HEK293 (cell line): Measurements from ENCODE around the gene FAM83C.

ENCODE experiments used
- CTCF ChIA-PET: fragments of 350-600 bp; formaldehyde crosslinking; extraction: SDS; loops from one replicate; lab custom pipeline; 2021; ENCODE audit warnings: antibody characterized with exemption; lab: Yijun Ruan, JAX
- POLR2A ChIA-PET: fragments of 300-600 bp; formaldehyde crosslinking; extraction: SDS; loops from one replicate; lab custom pipeline; 2020; ENCODE audit warnings: antibody characterized with exemption, inconsistent platforms; lab: Yijun Ruan, JAX
- H3K27ac ChIP-seq: fragments of 200-500 bp; sonication (Bioruptor generic); 2 replicates; pipeline ENCODE4 v1.5.1; 2014; ENCODE audit warnings: low read depth, low read length, control low read depth, inconsistent platforms; ENCODE audit errors: extremely low read depth
- H3K36me3 ChIP-seq, 2 experiments: fragments of 200-500 bp in 1 of 2; sonication (Bioruptor generic) in 1 of 2; 1 replicate in 1 of 2; 2 replicates in 1 of 2; pipeline ENCODE4 v1.5.1; 2014 to 2017; ENCODE audit warnings: inconsistent platforms in 2 of 2, low read length in 2 of 2; ENCODE audit not compliant: control insufficient read depth in 2 of 2, insufficient read depth in 1 of 2
- H3K4me1 ChIP-seq: fragments of 200-500 bp; sonication (Bioruptor generic); 2 replicates; pipeline ENCODE4 v1.5.1; 2014; ENCODE audit warnings: mild to moderate bottlenecking, low read length, inconsistent platforms; ENCODE audit not compliant: control insufficient read depth, insufficient read depth
- H3K4me3 ChIP-seq: 2 replicates; pipeline ENCODE4 v1.5.1; 2011; ENCODE audit warnings: low read depth, mild to moderate bottlenecking, control low read depth, low read length, moderate library complexity
- H3K9me3 ChIP-seq: fragments of 200-500 bp; sonication (Bioruptor generic); 2 replicates; pipeline ENCODE4 v1.5.1; 2014; ENCODE audit warnings: low read depth, low read length, inconsistent platforms; ENCODE audit not compliant: control insufficient read depth, insufficient read depth
- BCL11B ChIP-seq: fragments of 450-650 bp; formaldehyde crosslinking; IDR thresholded peaks from 2 replicates; pipeline ENCODE4 v1.5.1; 2016; ENCODE audit warnings: low read depth, missing biosample characterization, missing genetic modification characterization
- EGR2 ChIP-seq: fragments of 450-650 bp; formaldehyde crosslinking; IDR thresholded peaks from 2 replicates; pipeline ENCODE4 v1.5.1; 2016; ENCODE audit warnings: low read depth, missing biosample characterization, missing genetic modification characterization
- GLI4 ChIP-seq: fragments of 450-650 bp; formaldehyde crosslinking; IDR thresholded peaks from 2 replicates; pipeline ENCODE4 v1.5.1; 2016; ENCODE audit warnings: missing biosample characterization, missing genetic modification characterization
- GLIS1 ChIP-seq: fragments of 450-650 bp; formaldehyde crosslinking; IDR thresholded peaks from 2 replicates; pipeline ENCODE4 v1.5.1; 2016; ENCODE audit warnings: missing biosample characterization, missing genetic modification characterization
- GLIS2 ChIP-seq: fragments of 450-650 bp; formaldehyde crosslinking; IDR thresholded peaks from 2 replicates; pipeline ENCODE4 v1.5.1; 2016; ENCODE audit warnings: missing biosample characterization, missing genetic modification characterization
- IKZF3 ChIP-seq: fragments of 450-650 bp; IDR thresholded peaks from 2 replicates; pipeline ENCODE4 v1.5.0; 2018; ENCODE audit warnings: missing biosample characterization, mild to moderate bottlenecking, missing genetic modification characterization, moderate library complexity
- MYNN ChIP-seq: fragments of 450-650 bp; formaldehyde crosslinking; IDR thresholded peaks from 2 replicates; pipeline ENCODE4 v1.5.1; 2016; ENCODE audit warnings: missing biosample characterization, missing genetic modification characterization, borderline replicate concordance
- ZBTB1 ChIP-seq: fragments of 450-650 bp; formaldehyde crosslinking; IDR thresholded peaks from 2 replicates; pipeline ENCODE4 v1.5.1; 2016; ENCODE audit warnings: missing biosample characterization, missing genetic modification characterization
- ZBTB7A ChIP-seq: fragments of 450-650 bp; formaldehyde crosslinking; IDR thresholded peaks from 2 replicates; pipeline ENCODE4 v1.5.1; 2016; ENCODE audit warnings: low read depth, missing biosample characterization, missing genetic modification characterization
- ZNF121 ChIP-seq: fragments of 450-650 bp; formaldehyde crosslinking; IDR thresholded peaks from 2 replicates; pipeline ENCODE4 v1.5.1; 2016; ENCODE audit warnings: missing biosample characterization, missing genetic modification characterization
- ZNF138 ChIP-seq: fragments of 450-650 bp; formaldehyde crosslinking; IDR thresholded peaks from 2 replicates; pipeline ENCODE4 v1.5.1; 2016; ENCODE audit warnings: missing biosample characterization, missing genetic modification characterization, borderline replicate concordance
- ZNF175 ChIP-seq: fragments of 450-650 bp; formaldehyde crosslinking; IDR thresholded peaks from 2 replicates; pipeline ENCODE4 v1.5.1; 2016; ENCODE audit warnings: missing biosample characterization, missing genetic modification characterization
- ZNF23 ChIP-seq: fragments of 450-650 bp; formaldehyde crosslinking; IDR thresholded peaks from 2 replicates; pipeline ENCODE4 v1.5.1; 2016; ENCODE audit warnings: missing biosample characterization, missing genetic modification characterization, borderline replicate concordance
- ZNF292 ChIP-seq: fragments of 450-650 bp; formaldehyde crosslinking; IDR thresholded peaks from 2 replicates; pipeline ENCODE4 v1.5.1; 2016; ENCODE audit warnings: low read depth, missing biosample characterization, missing genetic modification characterization, borderline replicate concordance
- ZNF341 ChIP-seq: fragments of 450-650 bp; formaldehyde crosslinking; IDR thresholded peaks from 2 replicates; pipeline ENCODE4; 2016; ENCODE audit warnings: low read depth, missing biosample characterization, missing genetic modification characterization
- ZNF600 ChIP-seq: fragments of 450-650 bp; formaldehyde crosslinking; IDR thresholded peaks from 2 replicates; pipeline ENCODE4 v1.5.1; 2016; ENCODE audit warnings: missing biosample characterization, missing genetic modification characterization
- ZNF626 ChIP-seq: fragments of 450-650 bp; sonication (Bioruptor Pico); formaldehyde crosslinking; IDR thresholded peaks from 2 replicates; pipeline ENCODE4 v1.5.1; 2018; ENCODE audit warnings: missing biosample characterization, missing genetic modification characterization, inconsistent platforms
- ZNF670 ChIP-seq: fragments of 450-650 bp; formaldehyde crosslinking; IDR thresholded peaks from 2 replicates; pipeline ENCODE4 v1.5.1; 2016; ENCODE audit warnings: missing biosample characterization, missing genetic modification characterization, low read depth
- ZNF76 ChIP-seq: fragments of 450-650 bp; formaldehyde crosslinking; IDR thresholded peaks from 2 replicates; pipeline ENCODE4; 2016; ENCODE audit warnings: low read depth, missing biosample characterization, missing genetic modification characterization, borderline replicate concordance
- ZNF776 ChIP-seq: fragments of 450-650 bp; formaldehyde crosslinking; IDR thresholded peaks from 2 replicates; pipeline ENCODE4 v1.5.0; 2017; ENCODE audit warnings: missing biosample characterization, missing genetic modification characterization, borderline replicate concordance
- ZNF843 ChIP-seq: fragments of 450-650 bp; formaldehyde crosslinking; IDR thresholded peaks from 2 replicates; pipeline ENCODE4 v1.5.1; 2016; ENCODE audit warnings: missing biosample characterization, missing genetic modification characterization
- TF ChIP-seq, protein P1 (sequence below): fragments of 450-650 bp; formaldehyde crosslinking; conservative IDR thresholded peaks from 2 replicates; pipeline ENCODE4 v1.5.1; 2016; ENCODE audit warnings: low read depth, missing biosample characterization, missing genetic modification characterization
- TF ChIP-seq, protein P2 (sequence below): fragments of 450-650 bp; formaldehyde crosslinking; IDR thresholded peaks from 2 replicates; pipeline ENCODE4 v1.5.0; 2017; ENCODE audit warnings: missing biosample characterization, missing genetic modification characterization, borderline replicate concordance
- TF ChIP-seq, protein P3 (sequence below): fragments of 450-650 bp; formaldehyde crosslinking; IDR thresholded peaks from 2 replicates; pipeline ENCODE4 v1.5.1; 2017; ENCODE audit warnings: missing biosample characterization, missing genetic modification characterization

FAM83C gene

DNA sequence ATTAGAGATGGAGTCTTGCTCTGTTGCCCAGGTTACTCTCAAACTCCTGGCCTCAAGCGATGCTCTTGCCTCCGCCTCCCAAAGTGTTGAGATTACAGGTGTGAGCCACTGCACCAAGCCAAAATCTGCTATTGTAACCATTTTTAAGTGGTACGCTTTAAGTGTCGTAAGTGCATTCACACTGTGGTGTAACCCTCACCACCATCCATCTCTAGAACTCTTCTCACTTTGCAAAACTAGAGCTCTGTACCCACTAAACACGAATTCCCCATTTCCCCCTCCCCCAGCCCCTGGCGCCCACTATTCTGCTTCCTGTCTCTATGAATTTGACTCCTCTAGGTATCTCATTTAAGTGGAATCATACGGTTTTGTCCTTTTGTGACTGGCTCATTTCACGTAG, 2.8 kb upstream of the FAM83C start:
- H3K4me3 ChIP-seq = no peak overlapping the region
- H3K36me3 ChIP-seq = no peaks in the 10 kb centered on the region
- ChIA-PET POLR2A (no interaction called here), CTCF (interaction anchor here (0.7 to 1.3 kb wide), 3 partner anchors 12 to 79 kb away, joined by 3 to 4 read pairs (median 3); no protein-coding TSS in a partner anchor)
- no peak overlapping the region for H3K27ac ChIP-seq
- H3K9me3 ChIP-seq = no peaks in the 10 kb centered on the region
- TF ChIP-seq MYNN (tag by site-specific recombination) (no peak), ZNF23 (tag by site-specific recombination) (no peak), GLIS2 (no peak), IKZF3 (tag by site-specific recombination) (no peak), ZNF843 (tag by site-specific recombination) (no peak), ZNF626 (tag by site-specific recombination) (no peak), ZNF175 (tag by site-specific recombination) (no peak), ZNF76 (tag by site-specific recombination) (no peak), ZNF670 (no peak)
- TF ChIP-seq, protein P1, sequence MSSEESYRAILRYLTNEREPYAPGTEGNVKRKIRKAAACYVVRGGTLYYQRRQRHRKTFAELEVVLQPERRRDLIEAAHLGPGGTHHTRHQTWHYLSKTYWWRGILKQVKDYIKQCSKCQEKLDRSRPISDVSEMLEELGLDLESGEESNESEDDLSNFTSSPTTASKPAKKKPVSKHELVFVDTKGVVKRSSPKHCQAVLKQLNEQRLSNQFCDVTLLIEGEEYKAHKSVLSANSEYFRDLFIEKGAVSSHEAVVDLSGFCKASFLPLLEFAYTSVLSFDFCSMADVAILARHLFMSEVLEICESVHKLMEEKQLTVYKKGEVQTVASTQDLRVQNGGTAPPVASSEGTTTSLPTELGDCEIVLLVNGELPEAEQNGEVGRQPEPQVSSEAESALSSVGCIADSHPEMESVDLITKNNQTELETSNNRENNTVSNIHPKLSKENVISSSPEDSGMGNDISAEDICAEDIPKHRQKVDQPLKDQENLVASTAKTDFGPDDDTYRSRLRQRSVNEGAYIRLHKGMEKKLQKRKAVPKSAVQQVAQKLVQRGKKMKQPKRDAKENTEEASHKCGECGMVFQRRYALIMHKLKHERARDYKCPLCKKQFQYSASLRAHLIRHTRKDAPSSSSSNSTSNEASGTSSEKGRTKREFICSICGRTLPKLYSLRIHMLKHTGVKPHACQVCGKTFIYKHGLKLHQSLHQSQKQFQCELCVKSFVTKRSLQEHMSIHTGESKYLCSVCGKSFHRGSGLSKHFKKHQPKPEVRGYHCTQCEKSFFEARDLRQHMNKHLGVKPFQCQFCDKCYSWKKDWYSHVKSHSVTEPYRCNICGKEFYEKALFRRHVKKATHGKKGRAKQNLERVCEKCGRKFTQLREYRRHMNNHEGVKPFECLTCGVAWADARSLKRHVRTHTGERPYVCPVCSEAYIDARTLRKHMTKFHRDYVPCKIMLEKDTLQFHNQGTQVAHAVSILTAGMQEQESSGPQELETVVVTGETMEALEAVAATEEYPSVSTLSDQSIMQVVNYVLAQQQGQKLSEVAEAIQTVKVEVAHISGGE (tag by site-specific recombination) = no peak
- TF ChIP-seq, all 188 proteins: peak for 0
- H3K4me1 ChIP-seq = no peaks in the 10 kb centered on the region

DNA sequence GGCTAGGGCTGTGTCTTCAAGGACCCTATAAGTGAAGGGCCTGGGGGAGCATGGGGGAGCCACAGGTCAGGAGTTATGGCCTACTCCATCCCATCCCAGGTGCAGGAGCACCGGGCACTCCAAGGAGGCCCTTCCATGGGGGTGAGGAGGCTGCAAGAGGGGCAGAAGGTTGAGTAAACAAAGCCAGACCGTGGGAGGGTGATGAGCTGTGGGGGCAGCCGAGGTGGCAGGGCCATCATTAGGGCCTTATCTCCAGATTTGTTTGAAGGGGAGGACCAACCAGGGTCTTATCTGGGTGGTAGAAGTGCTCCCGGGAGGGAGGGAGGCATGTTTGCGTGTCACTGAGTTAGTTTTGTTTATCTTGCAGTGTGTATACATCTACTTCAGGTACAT, 2.1 kb upstream of the FAM83C start:
- no peaks in the 10 kb centered on the region for H3K4me1 ChIP-seq
- H3K4me3 ChIP-seq = no peak overlapping the region
- H3K9me3 ChIP-seq = no peaks in the 10 kb centered on the region
- CTCF ChIA-PET = interaction anchor here (0.7 to 1.3 kb wide), 3 partner anchors 13 to 78 kb away, joined by 3 to 4 read pairs (median 3); no protein-coding TSS in a partner anchor
- POLR2A ChIA-PET = no interaction called here
- TF ChIP-seq, protein P2, sequence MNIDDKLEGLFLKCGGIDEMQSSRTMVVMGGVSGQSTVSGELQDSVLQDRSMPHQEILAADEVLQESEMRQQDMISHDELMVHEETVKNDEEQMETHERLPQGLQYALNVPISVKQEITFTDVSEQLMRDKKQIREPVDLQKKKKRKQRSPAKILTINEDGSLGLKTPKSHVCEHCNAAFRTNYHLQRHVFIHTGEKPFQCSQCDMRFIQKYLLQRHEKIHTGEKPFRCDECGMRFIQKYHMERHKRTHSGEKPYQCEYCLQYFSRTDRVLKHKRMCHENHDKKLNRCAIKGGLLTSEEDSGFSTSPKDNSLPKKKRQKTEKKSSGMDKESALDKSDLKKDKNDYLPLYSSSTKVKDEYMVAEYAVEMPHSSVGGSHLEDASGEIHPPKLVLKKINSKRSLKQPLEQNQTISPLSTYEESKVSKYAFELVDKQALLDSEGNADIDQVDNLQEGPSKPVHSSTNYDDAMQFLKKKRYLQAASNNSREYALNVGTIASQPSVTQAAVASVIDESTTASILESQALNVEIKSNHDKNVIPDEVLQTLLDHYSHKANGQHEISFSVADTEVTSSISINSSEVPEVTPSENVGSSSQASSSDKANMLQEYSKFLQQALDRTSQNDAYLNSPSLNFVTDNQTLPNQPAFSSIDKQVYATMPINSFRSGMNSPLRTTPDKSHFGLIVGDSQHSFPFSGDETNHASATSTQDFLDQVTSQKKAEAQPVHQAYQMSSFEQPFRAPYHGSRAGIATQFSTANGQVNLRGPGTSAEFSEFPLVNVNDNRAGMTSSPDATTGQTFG (tag by site-specific recombination) = no peak
- TF ChIP-seq GLIS1 (peak; percentile 94), EGR2 (peak; percentile 24; the same call in 1 of the 2 replicates)
- no peak overlapping the region for H3K27ac ChIP-seq
- no peaks in the 10 kb centered on the region for H3K36me3 ChIP-seq

DNA sequence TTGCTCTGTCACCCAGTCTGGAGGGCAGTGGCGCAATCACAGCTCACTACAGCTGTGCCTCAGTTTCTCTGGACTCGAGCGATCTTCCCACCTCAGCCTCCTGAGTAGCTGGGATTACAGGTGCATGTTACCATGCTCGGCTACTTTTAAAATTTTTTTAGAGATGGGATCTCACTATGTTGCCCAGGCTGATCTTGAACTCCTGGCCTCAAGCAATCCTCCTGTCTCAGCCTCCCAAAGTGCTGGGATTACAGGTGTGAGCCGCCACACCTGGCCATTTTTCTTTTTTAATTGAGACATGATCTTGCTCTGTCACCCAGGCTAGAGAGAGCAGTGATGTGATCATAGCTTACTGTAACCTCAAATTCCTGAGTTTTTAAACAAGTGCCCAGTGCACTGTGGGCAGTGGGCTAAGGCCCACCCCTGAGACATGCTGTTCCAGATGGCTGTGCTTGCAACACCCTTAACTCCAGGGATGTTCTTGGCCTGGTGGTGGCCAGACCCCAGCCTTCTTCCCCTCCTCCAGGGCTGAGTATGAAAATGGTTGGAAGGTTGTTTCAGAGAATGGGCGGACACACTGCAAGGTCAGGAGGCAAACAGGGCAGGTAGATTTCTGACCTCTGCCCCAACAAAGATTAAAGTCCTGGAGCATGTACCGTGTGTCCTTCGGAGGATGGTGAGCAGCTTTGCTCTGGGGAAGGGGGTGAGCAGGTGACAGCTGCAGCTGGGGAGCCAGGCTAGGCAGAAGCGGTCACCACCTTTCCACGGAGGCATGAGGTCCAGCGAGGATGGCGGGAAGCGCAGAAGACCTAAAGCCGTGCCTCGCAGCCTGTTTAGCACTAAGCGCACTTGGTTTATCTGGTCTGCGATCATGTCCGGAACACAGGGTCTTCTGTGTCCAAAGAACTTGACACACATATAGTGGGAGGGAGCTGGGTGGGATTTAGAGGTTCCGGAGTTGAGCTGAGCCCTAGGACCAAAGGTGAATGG, 1.4 kb upstream of the FAM83C start:
- TF ChIP-seq ZBTB7A (no peak), ZNF341 (tag by site-specific recombination) (0 out of 2 replicates have a peak, but pooled peaks have one; percentile 25), BCL11B (no peak), ZNF121 (tag by site-specific recombination) (peak; percentile 56; the same call in 1 of the 2 replicates), ZNF292 (tag by site-specific recombination) (no peak), ZNF776 (no peak), ZNF138 (no peak), GLI4 (no peak), ZBTB1 (tag by site-specific recombination) (no peak), ZNF600 (tag by site-specific recombination) (peak; percentile 48; the same call in 1 of the 2 replicates)
- TF ChIP-seq, protein P3, sequence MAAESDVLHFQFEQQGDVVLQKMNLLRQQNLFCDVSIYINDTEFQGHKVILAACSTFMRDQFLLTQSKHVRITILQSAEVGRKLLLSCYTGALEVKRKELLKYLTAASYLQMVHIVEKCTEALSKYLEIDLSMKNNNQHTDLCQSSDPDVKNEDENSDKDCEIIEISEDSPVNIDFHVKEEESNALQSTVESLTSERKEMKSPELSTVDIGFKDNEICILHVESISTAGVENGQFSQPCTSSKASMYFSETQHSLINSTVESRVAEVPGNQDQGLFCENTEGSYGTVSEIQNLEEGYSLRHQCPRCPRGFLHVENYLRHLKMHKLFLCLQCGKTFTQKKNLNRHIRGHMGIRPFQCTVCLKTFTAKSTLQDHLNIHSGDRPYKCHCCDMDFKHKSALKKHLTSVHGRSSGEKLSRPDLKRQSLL (tag by site-specific recombination) = no peak
- TF ChIP-seq, all 188 proteins: peak for 3
- H3K4me3 ChIP-seq = no peak overlapping the region
- H3K9me3 ChIP-seq = no peaks in the 10 kb centered on the region
- ChIA-PET CTCF (interaction anchor here (0.6 to 1.7 kb wide), 2 partner anchors 9 to 656 kb away, joined by 4 to 6 read pairs; no protein-coding TSS in a partner anchor), POLR2A (interaction anchor here (0.9 kb wide), 1 partner anchor 9 kb away, joined by 3 read pairs; the partner anchor contains the start of gene EIF6)
- no peak overlapping the region for H3K27ac ChIP-seq
- H3K36me3 ChIP-seq = no peaks in the 10 kb centered on the region
- no peaks in the 10 kb centered on the region for H3K4me1 ChIP-seq
